ENCODE results near the gene AKAP8L. TPM values are rescaled to one million over a fixed set of nuclear protein-coding genes. Genes with fewer than 3 reads are reported as not detected.
"Not testable (repeated sequence)": the region's sequence is repeated elsewhere in the genome, so short reads cannot be mapped to it uniquely, and the experiment has no call there.

The AKAP8L gene
- polyA plus RNA-seq, 1 donor = 119 TPM

- DNase-seq = peak; percentile 42
Measured at GRCh38 chr19:15379999-15380647, 38.7 kb downstream of the AKAP8L start.

DNA sequence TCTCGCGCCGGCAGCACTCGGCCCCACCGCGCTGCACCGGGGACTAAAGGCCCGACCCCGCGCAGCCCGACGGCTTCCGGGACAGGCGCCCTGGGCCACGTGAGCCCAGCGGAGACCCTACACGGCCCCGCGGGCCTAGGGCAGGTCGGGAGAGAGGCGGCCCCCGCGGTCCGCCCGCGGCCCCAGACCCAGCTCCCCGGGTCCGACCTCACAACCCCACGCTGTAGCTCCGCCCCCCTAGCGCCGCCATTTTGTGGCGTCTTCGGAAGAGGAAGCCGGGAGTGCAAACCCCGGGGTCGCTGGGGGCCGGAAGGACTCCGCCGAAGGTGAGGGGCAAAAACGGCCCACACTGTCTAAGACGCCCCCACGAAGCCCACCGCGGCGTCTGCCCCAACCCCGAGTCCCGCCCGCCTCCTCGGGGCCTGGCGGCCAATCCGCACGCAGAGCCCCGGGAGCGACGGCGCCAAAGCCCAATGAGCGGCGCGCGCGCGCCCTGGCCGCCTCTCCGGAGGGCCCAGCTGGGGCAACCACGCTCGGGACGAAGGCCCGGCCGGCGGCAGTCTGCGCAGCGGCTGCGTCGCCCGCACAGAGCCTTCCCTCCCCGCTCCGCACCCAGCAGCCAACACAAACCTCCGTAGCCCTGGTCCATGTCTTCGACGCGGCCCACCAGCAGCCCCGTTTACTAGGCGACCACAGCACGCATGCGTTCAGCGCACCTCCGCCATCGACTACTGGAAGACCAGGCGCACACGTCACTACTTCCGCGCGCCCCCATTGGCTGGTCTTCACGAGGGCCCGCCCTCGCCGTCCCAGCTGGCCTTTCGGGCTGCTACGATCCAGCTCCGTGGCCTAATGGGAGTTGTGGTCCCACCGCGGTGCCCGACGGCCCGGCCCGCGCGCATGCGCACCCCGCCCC, 39.4 kb downstream of the AKAP8L start, which contains the start of gene AKAP8:
Gene AKAP8 (minus strand): TSS at position 705 of the 916 bp plus-strand sequence. CDS start 56 bp downstream, at position 649.
- DNase-seq = peak; percentile 99

GRCh38 chr19:15378534-15379082, 40.2 kb downstream of the AKAP8L start:
- peak; percentile 34 for DNase-seq

GRCh38 chr19:15374796-15375440, 43.9 kb downstream of the AKAP8L start:
- DNase-seq = no peak

DNA sequence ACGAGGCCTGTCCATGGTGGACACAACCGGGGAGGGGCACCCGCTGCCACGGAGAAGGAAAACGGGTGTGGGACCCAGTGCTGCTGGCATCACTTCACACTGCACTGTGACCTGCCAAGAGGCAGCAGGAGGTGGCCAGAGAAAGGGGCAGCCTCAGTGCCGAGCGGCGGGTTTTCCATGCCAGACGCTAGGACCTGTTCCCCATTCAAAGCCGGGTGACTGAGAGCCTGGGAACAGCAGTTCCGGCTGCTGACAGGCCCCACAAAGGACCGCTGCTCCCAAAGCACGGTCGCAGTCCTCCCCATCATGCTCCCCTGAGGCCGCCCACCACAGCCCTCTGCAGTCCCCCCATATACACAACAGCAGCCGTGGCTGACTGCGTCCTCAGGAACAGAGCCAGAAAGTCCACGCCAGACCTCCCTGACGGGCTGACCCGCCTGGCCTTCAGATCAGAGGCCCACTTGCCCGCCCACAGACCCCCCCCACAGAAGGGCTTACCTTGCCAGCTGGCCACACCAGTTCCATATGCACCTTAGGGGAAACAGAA, 44.6 kb downstream of the AKAP8L start:
- no peak for DNase-seq

GRCh38 chr19:15373644-15374043, 45.1 kb downstream of the AKAP8L start:
- DNase-seq = no peak

DNA sequence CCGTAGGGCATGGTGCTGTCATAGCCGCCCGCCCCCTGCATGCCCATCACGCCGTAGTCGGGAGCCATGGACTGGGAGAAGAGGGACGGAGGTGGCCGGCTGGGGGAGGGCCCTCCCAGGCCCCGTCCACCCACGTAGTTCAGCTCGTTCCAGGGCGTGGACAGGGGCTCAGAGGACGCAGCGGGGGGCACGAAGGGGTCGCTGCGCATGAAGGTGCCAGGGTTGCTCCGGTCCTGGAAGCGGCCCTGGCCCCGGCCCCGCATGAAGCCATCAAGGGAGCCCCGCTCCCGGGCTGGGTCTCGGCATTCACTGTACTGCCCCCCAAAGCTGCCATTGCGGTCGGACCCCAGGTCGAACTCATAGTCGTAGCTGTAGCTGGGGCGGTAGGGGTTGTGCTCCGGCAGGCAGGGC, 45.9 kb downstream of the AKAP8L start:
- no peak for DNase-seq

- no peak for DNase-seq
Measured at GRCh38 chr19:15372470-15372869, 46.3 kb downstream of the AKAP8L start.

GRCh38 chr19:15371786-15372380, 46.9 kb downstream of the AKAP8L start:
- no peak for DNase-seq

DNA sequence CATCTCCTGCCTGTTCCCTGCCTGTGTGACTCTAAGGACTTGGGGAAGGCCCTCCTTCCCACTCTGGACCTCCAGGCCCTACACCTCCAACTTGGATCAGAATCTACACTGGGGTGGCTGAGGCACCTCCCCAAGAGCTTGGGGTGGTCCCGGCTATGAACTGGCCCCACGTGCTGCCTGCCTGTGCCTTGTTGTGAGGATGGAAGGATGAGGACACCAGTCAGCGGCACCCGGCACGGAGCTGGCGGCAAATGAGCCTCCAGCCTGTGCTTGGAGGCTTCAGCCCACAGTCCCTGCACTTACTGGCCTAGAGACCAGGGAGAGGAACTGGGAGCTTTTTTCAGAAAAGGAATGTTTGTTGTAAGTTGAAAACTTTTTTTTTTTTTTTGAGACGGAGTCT, 47.7 kb downstream of the AKAP8L start:
- DNase-seq = no peak

DNA sequence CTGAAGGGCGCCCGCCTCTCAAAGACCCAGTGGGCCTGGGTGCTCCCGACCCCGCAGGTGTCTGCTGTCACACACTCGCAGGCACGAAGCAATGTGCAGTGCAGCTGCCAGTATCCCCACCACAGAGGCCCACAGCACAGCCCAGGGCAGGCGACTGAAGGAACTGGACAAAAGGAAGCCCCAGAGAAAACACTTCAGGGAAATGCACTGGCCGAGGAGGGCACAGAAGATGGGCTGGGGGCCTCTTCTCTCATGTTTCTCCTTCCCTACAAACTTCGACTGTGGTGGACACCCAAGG, 49.2 kb downstream of the AKAP8L start:
- DNase-seq = no peak

GRCh38 chr19:15368798-15369593, 49.8 kb downstream of the AKAP8L start:
- DNase-seq = no peak

GRCh38 chr19:15368051-15368632, 50.6 kb downstream of the AKAP8L start:
- no peak for DNase-seq

DNA sequence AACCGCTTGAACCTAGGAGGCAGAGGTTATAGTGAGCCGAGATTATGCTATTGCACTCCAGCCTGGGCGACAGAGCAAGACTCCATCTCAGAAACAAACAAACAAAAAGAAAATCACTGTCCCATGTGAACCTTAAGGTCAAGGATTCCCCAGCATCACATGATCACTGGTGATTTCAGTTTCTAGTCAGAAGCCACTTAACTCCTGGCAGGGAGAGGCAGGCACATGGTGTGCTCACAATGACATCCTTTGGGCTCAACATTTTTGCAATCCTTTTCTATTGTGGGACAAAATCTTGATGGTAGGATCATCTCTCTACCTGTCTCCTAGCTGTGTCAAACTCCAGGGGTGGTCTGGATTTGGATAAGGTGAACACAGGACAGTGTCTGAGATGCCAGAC, 51.3 kb downstream of the AKAP8L start:
- DNase-seq = no peak

DNA sequence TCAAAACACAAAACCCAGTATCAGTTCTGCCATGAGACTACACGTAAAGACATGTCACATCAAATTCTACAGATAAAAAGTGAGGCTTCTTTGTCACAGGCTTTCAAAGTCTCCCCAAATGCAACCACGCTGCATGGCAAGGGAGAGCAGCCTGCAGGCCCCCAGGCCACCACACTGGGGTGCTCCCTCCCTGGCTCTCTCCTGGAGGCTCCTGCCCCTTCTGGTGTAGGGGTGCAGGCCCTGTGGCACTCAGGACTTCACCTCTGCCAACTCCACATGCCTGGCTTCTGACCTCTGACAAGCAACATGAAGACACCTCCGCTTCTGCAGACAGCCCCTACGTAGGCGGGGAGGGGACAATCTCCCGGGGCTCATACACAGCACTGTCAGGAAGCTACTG, 53.5 kb downstream of the AKAP8L start:
- DNase-seq = no peak

DNA sequence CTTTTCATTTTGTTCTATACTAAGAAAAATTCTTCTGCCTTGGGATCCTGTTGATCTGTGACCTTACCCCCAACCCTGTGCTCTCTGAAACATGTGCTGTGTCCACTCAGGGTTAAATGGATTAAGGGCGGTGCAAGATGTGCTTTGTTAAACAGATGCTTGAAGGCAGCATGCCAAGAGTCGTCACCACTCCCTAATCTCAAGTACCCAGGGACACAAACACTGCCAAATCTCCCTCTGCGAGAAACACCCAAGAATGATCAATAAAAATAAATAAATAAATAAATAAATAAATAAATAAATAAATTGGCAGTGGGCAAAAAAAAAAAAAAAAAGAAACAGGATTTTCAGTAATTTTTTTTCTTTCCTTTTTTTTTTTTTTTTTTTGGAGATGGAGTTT, 55.0 kb downstream of the AKAP8L start:
- not testable (repeated sequence) for DNase-seq

DNA sequence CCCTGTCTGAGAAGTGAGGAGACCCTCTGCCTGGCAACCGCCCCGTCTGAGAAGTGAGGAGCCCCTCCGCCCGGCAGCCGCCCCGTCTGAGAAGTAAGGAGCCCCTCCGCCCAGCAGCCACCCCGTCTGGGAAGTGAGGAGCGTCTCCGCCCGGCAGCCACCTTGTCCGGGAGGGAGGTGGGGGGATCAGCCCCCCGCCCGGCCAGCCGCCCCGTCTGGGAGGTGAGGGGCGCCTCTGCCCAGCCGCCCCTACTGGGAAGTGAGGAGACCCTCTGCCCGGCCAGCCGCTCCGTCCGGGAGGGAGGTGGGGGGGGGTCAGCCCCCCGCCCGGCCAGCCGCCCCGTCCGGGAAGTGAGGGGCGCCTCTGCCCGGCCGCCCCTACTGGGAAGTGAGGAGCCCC, 55.7 kb downstream of the AKAP8L start:
- not testable (repeated sequence) for DNase-seq

DNA sequence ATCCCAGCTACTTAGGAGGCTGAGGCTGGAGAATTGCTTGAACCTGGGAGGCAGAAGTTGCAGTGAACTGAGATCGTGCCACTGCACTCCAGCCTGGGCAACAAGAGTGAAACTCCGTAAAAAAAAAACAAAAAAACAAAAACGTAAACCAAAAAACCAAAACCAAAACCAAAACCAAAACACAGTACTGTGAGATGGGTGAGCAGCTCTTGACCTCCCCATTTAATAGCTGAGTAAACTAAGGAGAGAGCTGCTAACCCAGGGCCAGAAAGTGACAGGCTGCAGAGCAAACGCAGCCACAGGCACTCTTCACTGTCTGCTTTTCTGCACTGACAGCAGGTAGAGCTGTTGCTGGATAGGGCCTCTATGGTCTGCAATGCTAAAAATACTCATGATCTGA, 58.8 kb downstream of the AKAP8L start:
- DNase-seq = not testable (repeated sequence)

DNA sequence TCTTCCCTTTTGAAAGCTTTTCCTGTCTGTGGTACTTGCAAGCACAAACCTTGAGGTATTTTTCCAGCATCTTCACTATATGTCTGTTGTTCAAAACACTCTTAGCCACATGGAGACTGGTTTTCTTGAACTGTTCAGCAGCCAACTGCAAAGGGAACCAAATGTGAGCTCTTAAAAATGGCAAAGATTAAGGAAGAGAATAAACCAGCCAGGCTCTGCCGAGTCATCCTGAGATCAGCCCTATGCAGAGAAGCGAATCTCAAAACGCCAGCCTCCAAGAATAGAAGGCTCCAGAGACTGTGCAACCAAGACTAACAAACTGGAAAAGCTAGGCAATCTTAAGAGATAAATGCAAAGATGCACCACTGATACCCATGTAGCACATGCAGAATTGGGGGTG, 59.9 kb downstream of the AKAP8L start:
- DNase-seq = no peak

DNA sequence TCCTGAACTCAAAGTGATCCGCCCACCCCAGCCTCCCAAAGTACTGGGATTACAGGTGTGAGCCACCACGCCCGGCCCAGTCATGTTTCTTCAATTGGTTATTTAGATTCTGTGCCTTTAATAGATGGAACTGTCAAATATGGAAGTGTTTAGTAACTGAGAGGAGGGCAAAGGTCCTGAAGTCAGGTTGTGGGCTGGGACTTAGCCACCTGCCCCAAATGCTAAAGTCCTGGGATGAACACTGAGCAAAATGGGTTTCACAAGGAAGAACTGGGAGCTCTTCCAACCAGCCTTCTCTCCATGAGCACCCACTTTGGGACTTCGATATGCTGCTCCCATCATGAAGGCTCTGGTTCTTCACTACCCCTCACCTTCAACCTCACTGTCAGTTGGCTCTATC, 60.9 kb downstream of the AKAP8L start:
- DNase-seq = no peak

All from left kidney (tissue), 2 donors.